GM12878 (cell line): ENCODE results near the gene CLEC16A. TPM values are rescaled to one million over a fixed set of nuclear protein-coding genes. Genes with fewer than 3 reads are reported as not detected.

ENCODE experiments used
- ATAC-seq: fragments of 200-7000 bp; cut with Tn5 transposase; 3 replicates; pipeline ENCODE4 v1.9.1; 2020; ENCODE audit warnings: mild to moderate bottlenecking, moderate library complexity
- BruUV-seq: library from RNA; stranded (reverse); fragments of 400-500 nt; replicated peaks from 2 replicates; lab custom pipeline; 2021; lab: Mats Ljungman, UMichigan
- CTCF ChIA-PET: fragments of 300-600 bp; sonication (Branson Sonifier 250); formaldehyde crosslinking; extraction: SDS; loops from one replicate; lab custom pipeline; 2021; ENCODE audit warnings: inconsistent platforms; lab: Yijun Ruan, JAX
- POLR2A ChIA-PET: fragments of 350-600 bp; formaldehyde crosslinking; extraction: SDS; loops from one replicate; lab custom pipeline; 2021; ENCODE audit warnings: inconsistent platforms; lab: Charles Lee
- RAD21 ChIA-PET: fragments of 300-600 bp; sonication (Branson Sonifier 250); formaldehyde crosslinking; loops from one replicate; lab custom pipeline; 2023; ENCODE audit warnings: antibody characterized with exemption; ENCODE audit not compliant: unreplicated experiment; lab: Charles Lee
- SMC1A ChIA-PET: fragments of 300-600 bp; sonication (Branson Sonifier 250); formaldehyde crosslinking; loops from one replicate; lab custom pipeline; 2023; ENCODE audit not compliant: unreplicated experiment, uncharacterized antibody; lab: Charles Lee
- DNase-seq: peaks from one replicate; pipeline ENCODE4 v3.0.0-alpha.2; 2011; ENCODE audit warnings: low read depth, low spot score
- FAIRE-seq: peaks from 3 replicates; lab custom pipeline; 2011; peaks lifted over from hg19 to GRCh38; lab: Jason Lieb, UNC
- H2AFZ ChIP-seq: 2 replicates; pipeline ENCODE4 v1.6.0; 2011; ENCODE audit warnings: low read depth, low read length, control low read depth; ENCODE audit not compliant: control insufficient read depth
- H3K27ac ChIP-seq: 2 replicates; pipeline ENCODE4 v1.5.1; 2011; ENCODE audit warnings: control low read depth; ENCODE audit not compliant: control insufficient read depth, insufficient read depth
- H3K27me3 ChIP-seq, 2 experiments: replicated peaks in 1 of 2; 2 replicates each; pipeline versions ENCODE4 v1.6.0 to v1.6.1; 2011; ENCODE audit warnings: low read length in 1 of 2; ENCODE audit not compliant: control insufficient read depth in 2 of 2, insufficient read depth in 2 of 2
- H3K36me3 ChIP-seq, 2 experiments: 2 replicates each; pipeline ENCODE4 v1.5.1; 2011; ENCODE audit warnings: low read length in 1 of 2; ENCODE audit not compliant: control insufficient read depth in 2 of 2, insufficient read depth in 2 of 2
- H3K4me1 ChIP-seq: 2 replicates; pipeline ENCODE4 v1.6.1; 2011; ENCODE audit warnings: mild to moderate bottlenecking, low read length, moderate library complexity, mixed read lengths; ENCODE audit not compliant: control insufficient read depth, insufficient read depth
- H3K4me2 ChIP-seq: 2 replicates; pipeline ENCODE4 v1.6.0; 2011; ENCODE audit warnings: control low read depth; ENCODE audit not compliant: control insufficient read depth, insufficient read depth
- H3K4me3 ChIP-seq: fragments of 200-600 bp; sonication (generic); 2 replicates; pipeline ENCODE4 v1.5.1; 2016
- H3K79me2 ChIP-seq: 2 replicates; pipeline ENCODE4 v1.6.0; 2011; ENCODE audit warnings: low read length; ENCODE audit not compliant: control insufficient read depth, insufficient read depth
- H3K9ac ChIP-seq: 2 replicates; pipeline ENCODE4 v1.8.0; 2011; ENCODE audit warnings: low read length, control low read depth, mixed read lengths; ENCODE audit not compliant: control insufficient read depth, insufficient read depth
- H3K9me3 ChIP-seq: replicated peaks from 3 replicates; pipeline ENCODE4 v1.5.1; 2011; ENCODE audit warnings: mild to moderate bottlenecking, low read length; ENCODE audit not compliant: control insufficient read depth, insufficient read depth
- H4K20me1 ChIP-seq: 2 replicates; pipeline ENCODE4 v1.6.0; 2011; ENCODE audit not compliant: control insufficient read depth, insufficient read depth
- BMI1 ChIP-seq: fragments of 450-650 bp; IDR thresholded peaks from 2 replicates; pipeline ENCODE4 v1.6.1; 2016; ENCODE audit warnings: mild to moderate bottlenecking, moderate library complexity, borderline replicate concordance
- CHD2 ChIP-seq: IDR thresholded peaks from 2 replicates; pipeline ENCODE4 v1.6.1; 2011; ENCODE audit warnings: low read depth, low read length, improper control_type of control experiment, borderline replicate concordance
- CHD4 ChIP-seq: fragments of 200-600 bp; sonication (generic); IDR thresholded peaks from 2 replicates; pipeline ENCODE4 v1.6.1; 2016; ENCODE audit warnings: mild to moderate bottlenecking
- HCFC1 ChIP-seq: fragments of 150-350 bp; IDR thresholded peaks from 2 replicates; pipeline ENCODE4 v1.6.1; 2014; ENCODE audit warnings: low read length
- KDM1A ChIP-seq: fragments of 200-600 bp; sonication (generic); IDR thresholded peaks from 2 replicates; pipeline ENCODE4 v1.6.1; 2016; ENCODE audit warnings: borderline replicate concordance
- KLF5 ChIP-seq: fragments of 450-650 bp; IDR thresholded peaks from 2 replicates; pipeline ENCODE4 v1.6.1; 2014; ENCODE audit warnings: mild to moderate bottlenecking; ENCODE audit not compliant: partially characterized antibody
- NRF1 ChIP-seq: conservative IDR thresholded peaks from 2 replicates; pipeline ENCODE4 v1.6.1; 2011; ENCODE audit warnings: mild to moderate bottlenecking, low read depth, low read length, improper control_type of control experiment
- PAX8 ChIP-seq: fragments of 450-650 bp; IDR thresholded peaks from 2 replicates; pipeline ENCODE4 v1.6.1; 2017; ENCODE audit warnings: mild to moderate bottlenecking, moderate library complexity
- RELA ChIP-seq: fragments of 450-650 bp; IDR thresholded peaks from 2 replicates; pipeline ENCODE4 v1.8.0; 2014; ENCODE audit warnings: borderline replicate concordance; ENCODE audit not compliant: partially characterized antibody
- SRF ChIP-seq, 2 experiments: IDR thresholded peaks; 2 replicates each; pipeline ENCODE4 v1.6.1; 2011; ENCODE audit warnings: low read depth in 2 of 2, low read length in 2 of 2, mild to moderate bottlenecking in 1 of 2, moderate library complexity in 1 of 2
- ZSCAN29 ChIP-seq: fragments of 450-650 bp; IDR thresholded peaks from 2 replicates; pipeline ENCODE4 v1.6.1; 2017; ENCODE audit warnings: mild to moderate bottlenecking, moderate library complexity
- WGBS: methylation state at CpG from one replicate; pipeline ENCODE4 v1.1.6; 2016; ENCODE audit warnings: low lambda C conversion rate; ENCODE audit not compliant: insufficient replicate concordance, insufficient coverage; ENCODE audit errors: missing lambda C conversion rate; 5-methylcytosine and 5-hydroxymethylcytosine counted together
- in situ Hi-C: fragments of 300-500 bp; cut with MboI; formaldehyde crosslinking; loops from 9 replicates; pipeline ENCODE4 v1.14.3; 2018; ENCODE audit warnings: mixed read lengths
- intact Hi-C: fragments of 100-400 bp; cut with micrococcal nuclease; formaldehyde crosslinking; loops from one replicate; pipeline ENCODE4 v1.14.2; 2022; ENCODE audit not compliant: unreplicated experiment
- polyA plus RNA-seq, 11 experiments: library from polyadenylated mRNA; depleted of rRNA in 4 of 11; unstranded in 6 of 11; stranded (reverse) in 5 of 11; fragments of >200 nt; fragmentation: Nextera tagmentation in 4 of 11; fragmentation: Illumina TruSeq in 1 of 11; extraction: Ambion mirVana in 4 of 11; extraction: Trizol in 1 of 11; gene quantifications; 1 replicate in 1 of 11; 2 replicates in 10 of 11; pipeline versions ENCODE4 v1.2.1 to v1.2.3, GENCODE V29; 2011 to 2016; ENCODE audit warnings: inconsistent platforms in 2 of 11, missing spikeins in 2 of 11, low read depth in 1 of 11
- total RNA-seq, 4 experiments: library from RNA; depleted of rRNA in 3 of 4; stranded (reverse); fragments of >200 nt in 3 of 4; fragmentation: Illumina TruSeq in 1 of 4; extraction: Trizol in 1 of 4; gene quantifications; 2 replicates each; pipeline versions ENCODE4 v1.2.1 to v1.2.3, GENCODE V29; 2013 to 2021
- TF ChIP-seq, protein P1 (sequence below): fragments of 150-350 bp; IDR thresholded peaks from 2 replicates; pipeline ENCODE4 v1.6.1; 2016; ENCODE audit warnings: low read depth, low read length
- TF ChIP-seq, protein P2 (sequence below): fragments of 450-650 bp; IDR thresholded peaks from 2 replicates; pipeline ENCODE4 v1.6.1; 2017; ENCODE audit warnings: low read depth, mild to moderate bottlenecking, moderate library complexity

Gene CLEC16A
- total and polyA plus RNA-seq, 10 of the 15 experiments (the other 5 are each of a cell fraction or from before 2014, with no cell fraction given) = 1.5 to 28.8 (median 19.2) TPM

DNA sequence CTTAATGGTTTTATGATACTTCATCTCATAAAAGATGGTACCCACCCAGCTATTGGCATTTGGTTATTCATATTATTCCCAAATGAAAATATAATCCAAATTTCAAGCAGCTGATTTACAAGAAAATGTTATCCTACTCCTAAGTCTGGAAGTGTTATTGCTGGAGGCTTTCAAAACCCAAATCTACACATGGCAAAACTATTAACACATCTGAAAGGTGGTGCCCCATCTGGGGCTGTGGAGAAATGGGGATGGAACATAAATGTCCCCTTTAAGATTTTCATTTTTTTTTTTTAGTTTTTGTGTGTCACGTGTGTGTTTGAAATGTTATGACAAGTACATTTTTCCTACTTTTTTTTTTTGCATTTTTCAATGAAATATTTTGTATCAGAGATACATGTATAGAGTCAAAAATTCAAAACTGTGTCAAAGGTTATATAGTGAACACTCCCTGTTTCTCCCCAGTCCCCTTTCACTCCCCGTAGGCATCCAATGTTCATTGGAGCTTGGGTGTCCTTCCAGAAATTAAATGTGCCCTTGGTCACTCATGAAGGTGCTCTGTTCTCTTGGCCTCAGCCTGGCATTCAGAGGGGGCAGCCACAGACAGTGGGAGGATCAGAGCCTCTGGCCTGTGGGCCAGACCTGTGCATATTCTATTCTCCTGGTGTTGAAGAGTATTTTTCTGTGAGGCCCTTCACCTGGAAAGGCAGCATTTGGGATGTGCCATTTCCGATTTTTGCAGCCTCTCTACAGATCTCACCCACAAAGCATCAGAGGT is 79.1 kb downstream of the CLEC16A start:
- Histone ChIP-seq H3K36me3 (peaks cover 0 to 5% of the 10 kb centered on the region in 2 experiments; a peak in 2 of 4 replicates), H3K4me3 (no peak overlapping the region), H3K27ac (no peak overlapping the region), H3K4me1 (peaks cover 15% of the 10 kb centered on the region), H3K79me2 (no peaks in the 10 kb centered on the region), H3K4me2 (no peak overlapping the region), H3K9me3 (peaks cover 5% of the 10 kb centered on the region), H2AFZ (no peak overlapping the region), H4K20me1 (no peaks in the 10 kb centered on the region), H3K9ac (no peak overlapping the region), H3K27me3 (no peaks in the 10 kb centered on the region)
- DNase-seq (no peak), FAIRE-seq (no peak), ATAC-seq (no peak)
- 91% methylated on average over 3 of the region's 3 CpGs for WGBS
- POLR2A ChIA-PET = interaction anchor here (0.6 to 1.0 kb wide), 2 partner anchors 40 to 74 kb away, joined by 3 to 4 read pairs; no protein-coding TSS in a partner anchor
- CTCF ChIA-PET = interaction anchor here (0.6 to 1.2 kb wide), 3 partner anchors 32 to 374 kb away, joined by 3 read pairs; no protein-coding TSS in a partner anchor
- RAD21 ChIA-PET = interaction anchor here (0.6 kb wide), 1 partner anchor 34 kb away, joined by 3 read pairs; no protein-coding TSS in a partner anchor
- intact Hi-C loops = no loop called here
- BruUV-seq = no TSS peak
- TF ChIP-seq RELA = no peak
- no peak for TF ChIP-seq CHD4
- no peak for TF ChIP-seq ZSCAN29
- TF ChIP-seq, protein P1, sequence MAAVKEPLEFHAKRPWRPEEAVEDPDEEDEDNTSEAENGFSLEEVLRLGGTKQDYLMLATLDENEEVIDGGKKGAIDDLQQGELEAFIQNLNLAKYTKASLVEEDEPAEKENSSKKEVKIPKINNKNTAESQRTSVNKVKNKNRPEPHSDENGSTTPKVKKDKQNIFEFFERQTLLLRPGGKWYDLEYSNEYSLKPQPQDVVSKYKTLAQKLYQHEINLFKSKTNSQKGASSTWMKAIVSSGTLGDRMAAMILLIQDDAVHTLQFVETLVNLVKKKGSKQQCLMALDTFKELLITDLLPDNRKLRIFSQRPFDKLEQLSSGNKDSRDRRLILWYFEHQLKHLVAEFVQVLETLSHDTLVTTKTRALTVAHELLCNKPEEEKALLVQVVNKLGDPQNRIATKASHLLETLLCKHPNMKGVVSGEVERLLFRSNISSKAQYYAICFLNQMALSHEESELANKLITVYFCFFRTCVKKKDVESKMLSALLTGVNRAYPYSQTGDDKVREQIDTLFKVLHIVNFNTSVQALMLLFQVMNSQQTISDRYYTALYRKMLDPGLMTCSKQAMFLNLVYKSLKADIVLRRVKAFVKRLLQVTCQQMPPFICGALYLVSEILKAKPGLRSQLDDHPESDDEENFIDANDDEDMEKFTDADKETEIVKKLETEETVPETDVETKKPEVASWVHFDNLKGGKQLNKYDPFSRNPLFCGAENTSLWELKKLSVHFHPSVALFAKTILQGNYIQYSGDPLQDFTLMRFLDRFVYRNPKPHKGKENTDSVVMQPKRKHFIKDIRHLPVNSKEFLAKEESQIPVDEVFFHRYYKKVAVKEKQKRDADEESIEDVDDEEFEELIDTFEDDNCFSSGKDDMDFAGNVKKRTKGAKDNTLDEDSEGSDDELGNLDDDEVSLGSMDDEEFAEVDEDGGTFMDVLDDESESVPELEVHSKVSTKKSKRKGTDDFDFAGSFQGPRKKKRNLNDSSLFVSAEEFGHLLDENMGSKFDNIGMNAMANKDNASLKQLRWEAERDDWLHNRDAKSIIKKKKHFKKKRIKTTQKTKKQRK = no peak
- TF ChIP-seq CHD2 = no peak
- TF ChIP-seq SRF (IDR thresholded peaks at IDR 0.05; ENCODE audit: low read depth in 2 of 2, low read length in 2 of 2) = no peak
- TF ChIP-seq KDM1A = no peak
- no peak for TF ChIP-seq PAX8
- TF ChIP-seq, protein P2, sequence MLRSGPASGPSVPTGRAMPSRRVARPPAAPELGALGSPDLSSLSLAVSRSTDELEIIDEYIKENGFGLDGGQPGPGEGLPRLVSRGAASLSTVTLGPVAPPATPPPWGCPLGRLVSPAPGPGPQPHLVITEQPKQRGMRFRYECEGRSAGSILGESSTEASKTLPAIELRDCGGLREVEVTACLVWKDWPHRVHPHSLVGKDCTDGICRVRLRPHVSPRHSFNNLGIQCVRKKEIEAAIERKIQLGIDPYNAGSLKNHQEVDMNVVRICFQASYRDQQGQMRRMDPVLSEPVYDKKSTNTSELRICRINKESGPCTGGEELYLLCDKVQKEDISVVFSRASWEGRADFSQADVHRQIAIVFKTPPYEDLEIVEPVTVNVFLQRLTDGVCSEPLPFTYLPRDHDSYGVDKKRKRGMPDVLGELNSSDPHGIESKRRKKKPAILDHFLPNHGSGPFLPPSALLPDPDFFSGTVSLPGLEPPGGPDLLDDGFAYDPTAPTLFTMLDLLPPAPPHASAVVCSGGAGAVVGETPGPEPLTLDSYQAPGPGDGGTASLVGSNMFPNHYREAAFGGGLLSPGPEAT = no peak
- no peak for TF ChIP-seq NRF1
- TF ChIP-seq BMI1 = no peak
- no peak for TF ChIP-seq HCFC1
- TF ChIP-seq KLF5 = no peak
- SMC1A ChIA-PET = interaction anchor here (0.7 to 1.8 kb wide), 3 partner anchors 11 to 79 kb away, joined by 3 to 4 read pairs (median 3); no protein-coding TSS in a partner anchor
- in situ Hi-C loops = no loop called here
